GM12874 (cell line): ENCODE measurements around the gene PAX7.

Experiments
- TF ChIP-seq, protein P1 (sequence below): IDR thresholded peaks from 2 replicates; pipeline ENCODE4 v1.5.1; 2011; ENCODE audit warnings: low read depth, mild to moderate bottlenecking, control low read depth, low read length, moderate library complexity; ENCODE audit not compliant: insufficient read depth

Gene PAX7

GRCh38 chr1:18661404-18662285 lies 31.0 kb downstream of the PAX7 start:
- TF ChIP-seq, protein P1, sequence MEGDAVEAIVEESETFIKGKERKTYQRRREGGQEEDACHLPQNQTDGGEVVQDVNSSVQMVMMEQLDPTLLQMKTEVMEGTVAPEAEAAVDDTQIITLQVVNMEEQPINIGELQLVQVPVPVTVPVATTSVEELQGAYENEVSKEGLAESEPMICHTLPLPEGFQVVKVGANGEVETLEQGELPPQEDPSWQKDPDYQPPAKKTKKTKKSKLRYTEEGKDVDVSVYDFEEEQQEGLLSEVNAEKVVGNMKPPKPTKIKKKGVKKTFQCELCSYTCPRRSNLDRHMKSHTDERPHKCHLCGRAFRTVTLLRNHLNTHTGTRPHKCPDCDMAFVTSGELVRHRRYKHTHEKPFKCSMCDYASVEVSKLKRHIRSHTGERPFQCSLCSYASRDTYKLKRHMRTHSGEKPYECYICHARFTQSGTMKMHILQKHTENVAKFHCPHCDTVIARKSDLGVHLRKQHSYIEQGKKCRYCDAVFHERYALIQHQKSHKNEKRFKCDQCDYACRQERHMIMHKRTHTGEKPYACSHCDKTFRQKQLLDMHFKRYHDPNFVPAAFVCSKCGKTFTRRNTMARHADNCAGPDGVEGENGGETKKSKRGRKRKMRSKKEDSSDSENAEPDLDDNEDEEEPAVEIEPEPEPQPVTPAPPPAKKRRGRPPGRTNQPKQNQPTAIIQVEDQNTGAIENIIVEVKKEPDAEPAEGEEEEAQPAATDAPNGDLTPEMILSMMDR = no peak

GRCh38 chr1:18662286-18662639 lies 31.6 kb downstream of the PAX7 start:
- TF ChIP-seq, protein P1 = no peak

DNA sequence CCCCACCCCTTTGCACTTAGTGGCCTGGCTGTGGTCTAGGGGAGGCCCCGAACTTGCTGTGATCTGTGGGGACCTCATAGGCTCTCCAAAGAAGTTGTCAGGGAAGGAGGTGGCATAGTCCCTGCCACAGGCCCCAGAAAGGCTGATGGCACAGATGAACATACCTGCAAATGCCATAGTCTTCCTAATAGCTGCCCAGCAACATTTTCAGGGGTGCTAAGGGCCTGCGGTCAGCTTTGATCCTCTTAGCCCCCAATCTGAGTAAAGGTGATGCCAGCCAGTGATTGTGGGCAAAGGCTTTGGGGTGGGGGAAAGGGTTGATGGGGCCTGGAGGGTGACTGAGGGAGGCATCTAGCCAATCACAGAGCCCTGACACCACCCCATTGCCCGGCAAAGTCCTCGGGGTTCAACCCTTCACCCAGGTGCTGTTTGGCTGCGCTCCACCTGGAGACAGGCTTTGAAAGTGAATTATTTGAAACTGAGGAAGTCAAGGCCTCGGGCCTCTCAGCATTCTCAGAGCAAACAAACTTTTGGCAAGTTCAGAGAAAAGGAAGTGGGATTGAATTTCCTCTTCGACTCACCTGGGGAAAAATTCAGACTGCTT lies 35.8 kb downstream of the PAX7 start:
- TF ChIP-seq, protein P1 = no peak

DNA sequence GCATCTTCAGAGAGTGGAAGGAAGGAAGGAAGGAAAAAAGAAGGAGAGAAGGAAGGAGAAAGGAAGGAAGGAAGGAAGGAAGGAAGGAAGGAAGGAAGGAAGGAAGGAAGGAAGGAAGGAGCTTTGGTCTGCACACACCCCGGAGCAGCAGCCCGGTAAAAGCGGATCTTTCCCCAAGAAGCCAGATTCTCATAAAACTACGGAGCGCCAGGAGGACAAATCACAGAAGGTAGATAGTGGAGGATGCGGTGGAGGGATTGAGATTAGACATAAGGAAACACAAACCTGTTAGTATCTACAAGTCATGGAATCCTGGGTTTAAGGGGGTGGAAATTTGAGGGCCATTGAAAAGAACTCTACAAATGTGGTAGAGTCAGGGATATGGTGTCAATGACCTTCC lies 36.7 kb downstream of the PAX7 start:
- TF ChIP-seq, protein P1 = no peak

DNA sequence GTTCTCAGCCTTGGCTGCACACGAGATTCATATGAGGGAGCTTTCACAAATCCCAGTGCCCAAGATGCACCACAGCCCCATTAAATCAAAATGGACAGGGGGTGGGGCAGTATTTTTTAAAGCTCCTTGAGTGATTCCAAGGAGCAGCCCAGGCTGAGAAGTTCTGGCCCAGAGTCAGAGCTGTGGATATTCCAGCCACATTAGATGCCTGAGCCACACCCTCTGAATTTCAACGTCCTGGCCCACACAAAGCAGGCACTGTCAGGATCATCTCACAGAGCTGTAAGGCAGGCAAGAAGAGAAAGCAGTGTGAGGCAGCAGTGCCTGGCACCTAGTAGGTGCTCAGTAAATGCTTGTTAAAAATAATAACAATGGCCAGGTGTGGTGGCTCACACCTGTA lies 37.4 kb downstream of the PAX7 start:
- TF ChIP-seq, protein P1 = no peak

GRCh38 chr1:18668750-18669404 lies 38.2 kb downstream of the PAX7 start:
- TF ChIP-seq, protein P1 = no peak

- TF ChIP-seq, protein P1 = no peak
Measured at GRCh38 chr1:18670121-18670867, 39.6 kb downstream of the PAX7 start.
